Measurements from ENCODE around the gene PRKG1.
"Not testable (repeated sequence)": the region's sequence is repeated elsewhere in the genome, so short reads cannot be mapped to it uniquely, and the experiment has no call there.

DNA sequence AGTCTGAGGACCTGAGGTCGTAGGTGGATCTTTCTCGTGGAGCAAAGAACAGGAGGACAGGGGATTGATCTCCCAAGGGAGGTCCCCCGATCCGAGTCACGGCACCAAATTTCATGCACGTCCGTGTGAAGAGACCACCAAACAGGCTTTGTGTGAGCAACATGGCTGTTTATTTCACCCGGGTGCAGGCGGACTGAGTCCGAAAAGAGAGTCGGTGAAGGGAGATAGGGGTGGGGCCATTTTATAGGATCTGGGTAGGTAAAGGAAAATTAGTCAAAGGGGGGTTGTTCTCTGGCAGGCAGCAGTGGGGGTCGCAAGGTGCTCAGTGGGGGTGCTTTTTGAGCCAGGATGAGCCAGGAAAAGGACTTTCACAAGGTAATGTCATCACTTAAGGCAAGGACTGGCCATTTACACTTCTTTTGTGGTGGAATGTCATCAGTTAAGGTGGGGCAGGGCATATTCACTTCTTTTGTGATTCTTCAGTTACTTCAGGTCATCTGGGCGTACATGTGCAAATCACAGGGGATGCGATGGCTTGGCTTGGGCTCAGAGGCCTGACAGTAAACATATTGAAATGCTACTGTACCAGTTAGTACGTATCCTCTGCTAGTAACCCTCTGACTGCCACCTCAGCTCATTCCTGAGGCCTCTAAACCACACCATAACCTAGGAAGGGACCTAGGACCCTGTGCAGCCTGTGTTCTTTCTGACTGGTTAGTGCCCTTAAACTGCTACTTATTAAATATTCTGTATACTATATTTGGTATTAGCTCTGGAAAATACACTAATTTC lies 964.9 kb downstream of the PRKG1 start:
- TF ChIP-seq, protein P1, sequence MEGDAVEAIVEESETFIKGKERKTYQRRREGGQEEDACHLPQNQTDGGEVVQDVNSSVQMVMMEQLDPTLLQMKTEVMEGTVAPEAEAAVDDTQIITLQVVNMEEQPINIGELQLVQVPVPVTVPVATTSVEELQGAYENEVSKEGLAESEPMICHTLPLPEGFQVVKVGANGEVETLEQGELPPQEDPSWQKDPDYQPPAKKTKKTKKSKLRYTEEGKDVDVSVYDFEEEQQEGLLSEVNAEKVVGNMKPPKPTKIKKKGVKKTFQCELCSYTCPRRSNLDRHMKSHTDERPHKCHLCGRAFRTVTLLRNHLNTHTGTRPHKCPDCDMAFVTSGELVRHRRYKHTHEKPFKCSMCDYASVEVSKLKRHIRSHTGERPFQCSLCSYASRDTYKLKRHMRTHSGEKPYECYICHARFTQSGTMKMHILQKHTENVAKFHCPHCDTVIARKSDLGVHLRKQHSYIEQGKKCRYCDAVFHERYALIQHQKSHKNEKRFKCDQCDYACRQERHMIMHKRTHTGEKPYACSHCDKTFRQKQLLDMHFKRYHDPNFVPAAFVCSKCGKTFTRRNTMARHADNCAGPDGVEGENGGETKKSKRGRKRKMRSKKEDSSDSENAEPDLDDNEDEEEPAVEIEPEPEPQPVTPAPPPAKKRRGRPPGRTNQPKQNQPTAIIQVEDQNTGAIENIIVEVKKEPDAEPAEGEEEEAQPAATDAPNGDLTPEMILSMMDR (IDR thresholded peaks at IDR 0.05) = not testable (repeated sequence)
- TF ChIP-seq POLR2A (IDR thresholded peaks at IDR 0.05) = not testable (repeated sequence)
